HG03097 (cell line): ENCODE results near the gene BARX1.

ENCODE experiments used
- ATAC-seq: cut with Tn5 transposase; IDR thresholded peaks from one replicate; pipeline ENCODE4 v1.9.1; 2021; ENCODE audit not compliant: unreplicated experiment, low FRiP score

BARX1 gene

GRCh38 chr9:93929231-93929630 lies 25.9 kb downstream of the BARX1 start:
- ATAC-seq = no peak

GRCh38 chr9:93922535-93922934 lies 32.6 kb downstream of the BARX1 start:
- no peak for ATAC-seq

- no peak for ATAC-seq
Measured at GRCh38 chr9:93920131-93920800, 34.9 kb downstream of the BARX1 start.

GRCh38 chr9:93918061-93918460 lies 37.1 kb downstream of the BARX1 start:
- ATAC-seq = no peak

GRCh38 chr9:93917121-93917853 lies 37.9 kb downstream of the BARX1 start:
- ATAC-seq = no peak

- no peak for ATAC-seq
Measured at GRCh38 chr9:93916358-93916757, 38.8 kb downstream of the BARX1 start.

- ATAC-seq = no peak
Measured at GRCh38 chr9:93911801-93912554, 43.2 kb downstream of the BARX1 start.

- ATAC-seq = no peak
Measured at GRCh38 chr9:93911136-93911745, 43.9 kb downstream of the BARX1 start.

GRCh38 chr9:93910598-93910997 lies 44.6 kb downstream of the BARX1 start:
- no peak for ATAC-seq

- ATAC-seq = no peak
Measured at GRCh38 chr9:93910196-93910595, 45.0 kb downstream of the BARX1 start.

- ATAC-seq = no peak
Measured at GRCh38 chr9:93909242-93909616, 45.9 kb downstream of the BARX1 start.

- ATAC-seq = no peak
Measured at GRCh38 chr9:93908591-93909241, 46.4 kb downstream of the BARX1 start.

GRCh38 chr9:93907551-93908199 lies 47.5 kb downstream of the BARX1 start:
- ATAC-seq = no peak

GRCh38 chr9:93906195-93906880 lies 48.8 kb downstream of the BARX1 start:
- no peak for ATAC-seq

GRCh38 chr9:93905473-93906133 lies 49.6 kb downstream of the BARX1 start:
- no peak for ATAC-seq

GRCh38 chr9:93904649-93905472 lies 50.3 kb downstream of the BARX1 start:
- ATAC-seq = no peak

GRCh38 chr9:93903886-93904648 lies 51.1 kb downstream of the BARX1 start:
- ATAC-seq = no peak
